GM21515 (cell line): ENCODE results near the gene C5orf58.
A peak's percentile ranks its signal among the peaks of the same experiment; 100 is the strongest.

Experiments used
- ATAC-seq: cut with Tn5 transposase; IDR thresholded peaks from one replicate; pipeline ENCODE4 v1.9.1; 2021; ENCODE audit not compliant: unreplicated experiment

The C5orf58 gene, protein sequence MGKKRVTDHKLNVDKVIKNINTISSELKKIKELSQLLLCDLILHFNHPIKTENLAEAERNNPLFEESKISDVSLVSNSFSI

DNA sequence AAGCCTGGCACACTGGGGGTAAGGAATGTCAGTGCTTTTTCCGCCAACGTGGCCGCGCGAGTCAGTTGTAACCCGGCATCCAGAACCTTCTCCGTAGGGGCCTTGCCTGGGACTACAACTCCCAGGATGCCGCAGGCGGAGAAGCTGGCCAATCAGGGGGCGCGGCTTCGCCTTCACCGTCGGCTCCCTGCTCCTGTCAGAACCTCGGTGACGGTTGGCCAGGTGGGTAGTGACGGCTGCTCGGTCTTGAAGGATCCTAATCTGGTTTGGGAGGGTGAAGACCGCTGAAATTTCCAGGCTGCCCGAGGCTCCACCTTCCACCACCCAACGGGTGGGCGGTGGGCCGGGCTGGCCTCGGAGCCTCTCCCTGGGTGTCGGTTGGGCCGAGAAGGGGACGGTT lies at the start of gene C5orf58:
C5orf58 (plus strand) TSS at position 200 of the 400 bp plus-strand sequence. CDS start 1,992 bp downstream, outside the sequence.
- no peak for ATAC-seq

DNA sequence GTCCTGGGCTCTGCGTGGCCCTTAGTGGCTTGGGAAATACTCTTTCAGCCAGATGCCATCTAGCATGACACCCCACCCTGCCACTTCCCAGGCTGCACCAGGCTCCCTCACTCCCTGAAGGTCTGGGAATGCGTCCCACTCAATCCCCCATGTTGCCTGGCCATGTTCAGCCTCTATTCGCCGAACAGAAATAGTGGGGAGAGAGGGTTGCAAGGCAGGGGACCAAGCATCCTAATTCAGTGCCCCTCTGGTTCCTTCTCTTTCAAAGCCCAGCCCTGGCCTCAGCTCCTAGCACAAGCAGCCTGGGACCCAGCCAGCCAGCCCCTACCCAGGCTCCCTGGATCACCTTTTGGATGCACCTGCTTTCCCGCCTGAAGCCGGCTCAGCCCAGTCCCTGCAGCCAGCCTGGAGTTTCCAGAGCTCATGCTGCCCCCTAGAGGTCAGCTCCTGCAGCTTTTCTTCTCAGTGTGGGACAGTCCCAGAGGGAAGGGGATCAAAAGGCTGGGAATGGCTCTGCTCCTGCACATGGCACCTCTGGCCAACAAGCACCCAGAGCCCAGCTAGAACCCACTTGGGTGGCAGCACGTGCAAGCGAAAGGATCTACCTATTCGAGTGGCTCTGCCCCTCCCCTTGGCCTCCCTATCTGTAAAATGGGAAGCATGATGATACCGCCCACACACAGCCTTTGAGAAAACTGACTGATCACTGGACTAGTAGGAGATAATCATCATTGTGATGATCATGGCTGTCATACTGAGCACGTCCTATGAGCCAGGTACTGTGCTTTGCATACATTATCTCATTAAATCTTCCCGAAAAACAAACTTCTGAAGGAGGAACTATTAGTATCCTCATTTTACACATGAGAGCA lies 48.7 kb upstream of the C5orf58 start:
- ATAC-seq: peak; percentile 90

DNA sequence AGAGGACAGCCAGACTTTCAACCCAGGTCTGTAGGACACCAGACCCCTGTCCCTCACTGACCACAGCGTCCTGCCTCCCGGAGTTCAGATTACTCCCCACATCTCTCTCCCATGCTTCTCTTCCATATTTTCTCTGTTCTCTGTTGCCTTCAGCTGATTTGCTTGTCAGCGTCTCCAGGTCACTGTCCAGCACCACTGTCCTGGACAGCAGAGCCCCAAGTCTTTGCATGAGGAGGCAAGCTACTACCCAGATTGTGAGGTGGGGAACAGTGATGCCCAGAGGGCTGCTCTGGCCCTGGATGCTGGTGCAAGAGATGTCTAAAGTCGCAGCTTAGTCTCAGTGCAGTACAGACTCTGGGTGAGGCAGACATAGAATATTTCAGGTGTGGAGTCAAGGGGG lies 48.0 kb upstream of the C5orf58 start:
- no peak for ATAC-seq

DNA sequence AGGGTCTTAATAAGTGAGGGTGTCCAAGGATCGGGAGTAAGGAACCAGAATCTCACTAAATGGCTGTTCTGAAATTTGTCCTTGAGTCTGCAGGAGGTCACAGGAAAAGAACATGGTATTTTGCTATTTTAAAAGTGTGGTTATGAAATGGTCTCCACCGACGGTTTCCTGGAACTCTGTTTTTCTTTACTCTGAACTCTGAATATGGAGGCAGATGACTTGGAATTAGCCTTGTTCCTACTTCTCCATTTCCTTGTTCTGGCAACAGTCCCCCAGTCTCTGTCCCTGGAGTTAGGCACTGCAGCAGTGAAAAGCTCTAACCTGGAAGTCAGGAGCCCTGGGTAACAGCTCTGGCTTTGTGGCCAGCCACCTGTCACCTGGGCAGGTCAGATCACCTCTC lies 46.6 kb upstream of the C5orf58 start:
- ATAC-seq: no peak

DNA sequence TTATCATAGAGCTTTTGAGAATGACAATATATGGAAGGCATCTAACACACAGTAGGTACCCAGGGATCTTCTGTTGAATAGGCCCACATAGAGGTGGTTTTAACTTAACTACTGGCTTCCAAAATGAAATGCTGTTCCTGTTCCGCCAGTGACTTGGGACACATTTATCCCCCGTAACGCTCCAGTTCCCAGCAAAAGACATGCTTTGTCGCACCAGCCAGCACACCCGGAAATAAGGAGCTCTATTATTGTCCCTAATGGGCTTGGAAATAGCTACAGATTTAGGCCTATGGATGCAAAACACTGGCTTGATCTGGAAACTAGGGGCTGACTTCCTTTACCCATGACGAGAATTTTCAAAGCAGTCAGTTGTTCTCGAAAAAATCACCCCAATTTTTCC lies 45.9 kb upstream of the C5orf58 start:
- no peak for ATAC-seq

DNA sequence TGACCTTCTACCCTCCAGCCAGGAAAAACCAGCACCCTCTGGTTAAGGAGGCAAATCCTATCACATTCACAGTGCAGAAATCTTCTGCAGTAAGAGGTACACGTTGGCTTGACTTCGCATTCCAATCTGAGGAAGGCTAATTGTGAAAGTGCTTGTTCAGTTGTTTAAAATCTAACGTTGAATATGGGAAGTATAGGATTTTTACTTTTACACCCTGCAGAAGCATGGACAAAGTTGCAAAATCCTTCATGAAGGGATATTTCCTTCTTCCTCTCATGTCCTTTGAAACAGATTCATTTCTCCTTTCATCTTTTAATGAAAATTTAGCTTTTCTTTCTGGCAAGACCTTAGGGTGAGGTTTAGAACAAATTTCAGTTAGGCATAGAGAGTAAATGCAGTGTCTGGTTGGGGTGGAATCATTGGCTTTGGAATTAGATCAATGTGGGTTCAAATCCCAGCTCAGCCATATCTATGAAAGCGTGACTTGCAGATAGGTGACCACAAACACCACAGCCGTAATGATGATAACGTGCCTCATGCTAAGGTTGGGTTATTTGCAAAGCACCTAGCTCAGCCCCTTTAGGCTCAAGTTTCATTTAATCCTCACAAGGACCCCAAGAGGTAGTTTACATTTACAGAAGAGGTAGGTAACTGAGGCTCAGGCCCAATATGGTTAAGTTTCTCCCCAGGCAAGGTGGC lies 42.2 kb upstream of the C5orf58 start:
- no peak for ATAC-seq

DNA sequence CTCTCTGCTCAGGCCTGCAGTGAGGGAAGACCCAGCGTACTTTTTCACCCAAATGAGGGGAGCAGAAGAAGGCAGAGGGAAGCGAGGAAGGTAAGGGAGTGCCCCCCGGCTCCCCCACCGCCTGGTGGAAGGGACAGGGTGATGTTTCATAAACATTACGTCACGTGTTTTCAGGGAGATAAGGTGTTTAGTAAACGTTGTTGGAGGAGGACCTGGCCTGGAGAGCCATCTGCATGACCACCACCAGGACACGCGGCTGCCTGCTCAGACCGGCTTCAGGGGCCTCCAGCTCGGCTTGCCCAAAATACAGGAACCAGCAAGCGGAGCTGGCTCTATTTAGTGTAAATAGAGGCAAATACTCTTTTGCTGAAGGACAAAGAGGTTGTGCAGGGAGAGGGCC lies 40.0 kb upstream of the C5orf58 start:
- ATAC-seq: no peak

DNA sequence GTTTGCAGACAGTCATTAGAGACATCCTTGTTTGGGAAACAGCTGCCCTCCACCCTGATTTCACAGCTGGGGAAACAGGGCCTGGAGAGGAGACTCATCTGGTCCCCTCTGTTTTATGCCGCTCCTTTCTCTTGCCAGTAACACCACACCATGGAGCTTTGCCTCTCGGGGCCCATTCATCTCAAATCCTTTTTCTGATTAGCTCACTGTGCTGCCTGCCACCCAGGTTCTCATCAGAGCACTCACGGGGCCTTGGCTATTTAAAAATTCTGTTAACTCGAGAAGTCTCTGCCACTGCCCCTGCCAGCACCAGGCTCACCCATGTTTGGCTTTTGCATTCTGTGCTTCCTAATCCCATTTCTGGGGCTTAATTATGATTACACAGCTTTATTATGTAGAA lies 36.8 kb upstream of the C5orf58 start:
- no peak for ATAC-seq

DNA sequence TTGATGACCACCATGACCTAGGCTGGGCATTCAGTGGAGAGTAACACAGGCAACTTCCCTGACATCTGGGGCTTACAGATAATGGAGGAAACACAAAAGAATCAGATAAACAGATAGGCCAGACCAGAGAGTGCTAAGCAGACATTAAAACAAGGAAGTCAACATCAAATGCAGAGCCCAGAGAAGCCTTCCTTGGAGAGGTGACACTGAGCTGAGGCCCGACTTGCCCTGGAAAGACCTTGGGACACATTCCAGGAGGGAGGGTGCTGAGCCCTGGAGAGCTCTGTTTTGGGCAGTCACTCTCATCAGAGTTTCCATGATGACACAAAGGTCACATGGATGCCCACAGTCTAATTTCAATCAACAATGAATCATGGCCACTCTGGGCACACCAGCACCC lies 31.9 kb upstream of the C5orf58 start:
- ATAC-seq: no peak

DNA sequence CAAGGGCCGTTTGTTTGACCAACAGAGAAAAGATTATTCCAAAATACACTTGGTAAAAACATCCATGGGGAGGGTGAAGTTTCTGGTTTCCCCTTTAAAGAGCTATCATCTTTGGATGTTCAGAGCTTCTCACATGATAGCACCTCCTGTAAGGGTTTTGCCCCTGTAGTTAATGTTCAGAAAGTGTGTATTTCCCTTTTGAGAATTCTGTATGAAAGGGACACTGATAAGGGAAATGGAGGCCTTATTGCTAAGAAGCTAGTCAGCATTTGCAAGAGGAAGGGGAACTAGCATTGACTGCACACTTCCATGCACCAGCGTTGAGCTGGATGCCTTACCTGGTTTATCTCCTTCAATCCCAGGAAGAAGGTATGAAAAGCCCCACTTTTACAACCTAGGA lies 31.5 kb upstream of the C5orf58 start:
- no peak for ATAC-seq

DNA sequence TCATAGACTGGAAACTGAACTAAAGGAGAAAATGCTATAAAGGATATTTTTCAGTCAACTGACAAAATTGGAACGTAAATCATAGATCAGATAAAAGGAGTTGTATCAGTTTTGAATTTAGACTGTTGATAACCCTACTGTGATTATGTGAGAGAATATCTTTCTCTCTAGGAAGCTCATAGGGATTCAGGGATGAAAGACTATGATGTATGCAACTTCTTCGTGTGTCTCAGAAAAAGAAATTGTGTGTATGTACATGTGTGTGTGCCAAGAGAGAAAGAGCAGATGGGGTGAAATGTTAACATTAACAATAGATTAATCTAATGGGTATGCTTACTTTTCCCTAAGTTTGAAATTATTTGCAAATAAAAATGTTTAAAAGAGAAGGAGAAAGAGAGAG lies 30.7 kb upstream of the C5orf58 start:
- ATAC-seq: no peak

DNA sequence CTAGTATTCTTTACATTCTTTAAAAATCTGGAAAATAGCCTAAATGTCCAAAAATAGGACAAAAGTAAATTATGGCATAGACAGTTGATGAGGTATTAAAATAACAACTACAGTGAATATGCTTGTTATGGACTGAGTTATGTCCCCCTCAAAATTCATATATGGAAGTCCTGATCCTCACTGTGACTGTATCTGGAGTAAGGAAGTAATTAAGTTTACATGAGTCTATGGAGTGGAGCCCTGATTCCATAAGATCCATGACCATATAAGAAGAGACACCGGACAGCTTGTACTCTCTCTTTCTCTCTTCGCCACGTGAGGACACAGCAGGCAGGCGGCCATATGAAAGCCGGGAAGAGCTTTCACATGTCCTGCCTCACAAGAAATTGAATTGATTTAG lies 28.6 kb upstream of the C5orf58 start:
- ATAC-seq: no peak

DNA sequence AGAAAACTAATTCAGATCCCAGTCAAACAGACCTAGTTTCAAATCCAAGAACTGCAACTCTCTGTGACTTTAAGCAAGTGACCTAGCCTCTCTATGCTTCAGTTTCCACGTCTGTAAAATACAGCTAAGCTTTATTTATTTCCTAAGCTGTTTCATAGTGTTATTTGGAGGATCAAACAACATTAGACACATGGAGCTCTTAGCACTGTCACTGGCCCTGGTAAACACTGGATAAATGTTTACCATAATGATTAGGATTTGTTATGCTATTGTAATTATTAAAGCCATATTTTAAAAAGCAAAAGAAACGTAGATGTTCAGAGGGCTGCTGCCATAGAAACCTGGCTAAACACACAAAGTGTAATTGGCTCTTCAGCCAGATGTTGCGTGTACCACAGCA lies 26.6 kb upstream of the C5orf58 start:
- ATAC-seq: no peak

DNA sequence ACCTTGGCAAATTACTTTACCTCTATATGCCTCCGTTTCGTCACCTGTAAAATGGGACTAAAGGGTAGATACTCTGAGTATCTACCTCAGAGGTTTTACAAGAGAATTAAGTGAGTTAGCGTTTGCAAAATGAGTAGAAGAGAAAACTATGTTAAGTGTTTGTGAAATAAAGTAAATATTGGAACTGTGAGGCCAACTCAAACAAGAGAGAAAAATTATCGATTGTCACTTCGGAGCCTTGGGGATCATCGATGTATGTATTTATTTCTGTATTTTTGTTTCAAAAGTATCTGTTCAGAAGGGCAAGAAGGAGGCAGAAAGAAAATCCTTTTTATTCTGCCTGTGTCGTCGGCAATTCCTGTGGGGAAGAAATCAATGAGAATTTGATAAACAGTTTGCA lies 25.8 kb upstream of the C5orf58 start:
- ATAC-seq: no peak

DNA sequence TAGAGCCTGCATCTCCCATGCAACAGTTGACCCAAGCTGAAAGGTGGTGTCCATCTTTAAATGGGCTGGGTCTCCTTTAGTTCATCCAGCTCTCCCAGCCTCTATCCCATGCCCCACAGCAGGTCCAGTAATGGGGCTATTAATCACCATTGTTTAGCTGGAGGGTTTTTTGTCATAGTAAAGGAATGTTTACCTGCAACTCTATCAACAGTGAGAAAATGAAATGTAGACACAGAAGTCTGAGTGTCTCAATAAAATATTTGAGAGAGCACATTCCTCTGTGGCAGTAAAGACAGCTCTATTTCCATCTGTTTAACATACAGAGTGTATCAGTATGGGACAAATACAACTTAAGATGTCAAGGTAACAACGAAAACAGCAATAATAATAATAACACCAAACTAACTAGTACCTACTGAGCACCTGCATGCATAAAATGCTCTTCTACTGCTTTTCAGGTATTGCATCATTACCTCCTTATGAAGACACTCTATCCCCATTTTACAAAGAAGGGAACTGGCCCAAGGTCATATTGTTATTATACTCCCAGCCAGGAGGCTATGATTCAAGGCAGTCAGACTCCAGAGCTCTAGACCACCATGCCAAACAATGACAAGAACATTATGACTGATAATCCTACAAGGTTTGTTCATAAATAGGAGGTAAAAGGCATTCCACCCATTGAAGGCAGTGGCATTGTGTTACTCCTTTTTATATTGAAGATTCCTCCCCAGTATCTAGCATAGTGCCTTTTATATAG lies 21.0 kb upstream of the C5orf58 start:
- ATAC-seq: no peak

DNA sequence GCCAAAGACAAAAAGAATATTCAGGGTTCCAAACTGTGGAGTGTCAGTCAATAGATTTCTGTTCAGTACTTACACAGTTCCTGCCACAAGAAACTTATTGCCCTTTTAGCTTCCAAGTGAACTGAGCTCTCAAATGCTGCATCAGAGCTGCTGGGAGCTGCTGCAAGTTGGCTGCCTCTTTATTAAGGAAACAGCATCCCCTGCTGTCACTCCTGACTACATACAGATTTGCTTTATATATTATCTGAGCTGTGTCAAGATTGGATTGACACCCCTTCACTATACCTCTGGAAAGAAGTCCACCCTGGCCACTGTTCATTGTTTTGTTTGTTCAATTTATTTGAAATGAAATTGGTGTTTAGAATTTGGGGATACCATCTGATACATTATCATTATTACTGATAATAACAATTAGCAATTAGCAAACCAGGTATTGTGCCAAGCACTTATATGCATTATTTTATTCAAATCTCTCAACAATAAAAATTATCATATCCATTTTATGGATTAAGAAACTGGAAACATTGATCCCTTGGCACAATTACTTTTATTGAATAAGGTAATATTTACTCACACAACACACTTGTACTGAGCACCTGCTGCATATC lies 16.4 kb upstream of the C5orf58 start:
- no peak for ATAC-seq

DNA sequence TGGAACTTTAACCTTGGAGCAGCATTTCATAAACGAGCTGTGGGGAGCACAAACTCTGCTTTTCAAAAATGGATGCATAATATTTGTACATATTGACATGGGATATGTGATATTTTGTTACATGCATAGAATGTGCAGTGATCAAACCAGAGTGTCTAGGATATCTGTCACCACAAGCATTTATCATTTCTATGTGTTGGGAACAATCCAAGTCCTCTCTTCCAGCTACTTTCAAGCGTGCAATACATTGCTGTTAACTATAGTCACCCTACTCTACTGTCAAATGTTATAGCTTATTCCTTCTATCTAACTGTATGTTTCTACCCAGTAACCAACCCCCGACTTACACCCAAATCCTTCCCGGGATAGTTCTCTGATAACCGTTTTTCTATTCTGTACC lies 15.0 kb upstream of the C5orf58 start:
- no peak for ATAC-seq

DNA sequence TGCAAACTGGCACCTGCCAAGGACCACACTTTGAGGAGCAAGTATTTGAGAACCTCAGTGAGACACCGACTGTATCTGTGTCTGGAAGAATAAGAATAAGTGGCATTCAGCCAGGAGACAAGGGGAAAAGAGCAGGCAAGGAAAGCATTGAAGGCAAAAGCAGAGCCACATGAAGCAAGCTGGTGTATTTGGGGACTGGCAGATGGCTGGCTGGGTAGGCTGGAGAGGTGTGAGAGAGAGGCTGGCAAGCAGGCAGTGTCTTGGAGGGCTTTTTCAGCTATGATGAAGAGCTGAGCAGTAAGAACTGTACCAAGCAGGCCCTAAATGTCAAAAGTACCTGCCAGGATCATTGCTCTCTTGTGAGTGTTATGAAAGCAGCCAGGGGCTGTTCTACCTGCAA lies 14.1 kb upstream of the C5orf58 start:
- ATAC-seq: no peak

DNA sequence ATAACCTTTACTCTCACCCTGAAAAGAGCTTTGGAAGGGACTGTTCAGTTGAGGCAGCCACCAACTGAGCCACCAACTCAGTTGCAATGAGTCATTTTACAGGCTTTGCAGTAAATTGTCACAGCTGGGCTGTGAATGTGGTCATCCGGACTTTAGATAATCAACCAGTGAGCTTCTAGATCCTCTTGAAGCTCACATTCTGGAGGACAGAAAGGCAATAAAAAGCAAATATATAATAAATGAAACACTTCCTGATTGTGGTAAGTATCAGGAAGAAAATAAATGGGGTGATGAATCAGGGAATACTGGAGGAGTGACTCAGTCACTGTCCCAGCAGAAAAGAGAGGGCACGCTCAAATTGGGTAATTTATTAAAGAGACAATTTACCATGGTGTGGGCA lies 13.2 kb upstream of the C5orf58 start:
- no peak for ATAC-seq

DNA sequence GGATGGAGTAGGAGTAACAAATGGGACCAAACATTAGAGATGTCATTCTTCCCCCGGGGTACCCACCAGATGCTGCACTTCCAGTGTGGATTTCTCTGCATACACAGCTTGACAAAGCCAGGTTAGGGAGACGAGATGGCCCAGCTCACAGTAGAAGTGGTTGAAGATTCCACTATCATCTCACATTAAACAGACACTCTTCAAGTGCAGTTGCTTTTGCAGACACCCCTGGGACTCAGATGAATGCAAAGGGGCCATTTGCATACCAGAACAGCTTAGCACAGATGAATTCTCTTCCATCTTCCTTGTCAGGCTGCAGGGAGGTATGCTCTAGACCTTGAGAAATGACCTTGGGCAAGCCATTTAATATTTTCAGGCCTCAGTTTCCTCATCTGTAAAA lies 12.6 kb upstream of the C5orf58 start:
- no peak for ATAC-seq

DNA sequence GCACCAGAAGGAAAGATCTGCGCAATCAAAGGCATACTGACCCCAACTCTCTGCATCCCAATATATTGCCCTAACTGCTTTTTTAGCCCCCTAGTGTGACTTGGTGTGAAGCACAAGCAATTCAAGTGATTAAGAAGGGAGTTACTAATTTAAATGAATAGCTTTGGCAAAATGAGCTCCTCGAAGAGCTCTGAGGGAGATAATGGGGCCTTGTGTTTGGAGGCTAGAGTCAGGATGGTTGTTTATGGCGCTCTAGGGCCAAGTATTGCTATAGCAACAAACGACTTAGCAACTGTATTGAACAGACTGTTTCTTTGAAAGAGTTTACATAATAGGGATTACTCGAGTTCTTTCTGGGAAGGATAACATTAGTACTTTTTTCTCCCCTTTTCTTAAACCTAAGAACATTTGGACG lies 11.5 kb upstream of the C5orf58 start:
- ATAC-seq: no peak
